NOMO-1 treated with DMSO at 0.1 percent for 48 hours (cell line): ENCODE measurements around the gene PHLPP2.
"Not testable (repeated sequence)": the region's sequence is repeated elsewhere in the genome, so short reads cannot be mapped to it uniquely, and the experiment has no call there.

ENCODE experiments used
- DNase-seq: peaks from one replicate; lab custom pipeline; 2025; ENCODE audit not compliant: unreplicated experiment; lab: John Stamatoyannopoulos, UW

PHLPP2 gene

GRCh38 chr16:71625113-71625850, 99.2 kb downstream of the PHLPP2 start:
- DNase-seq = no peak

- DNase-seq = no peak
Measured at GRCh38 chr16:71623597-71623996, 100.9 kb downstream of the PHLPP2 start.

- no peak for DNase-seq
Measured at GRCh38 chr16:71622088-71622487, 102.4 kb downstream of the PHLPP2 start.

GRCh38 chr16:71618429-71618828, 106.1 kb downstream of the PHLPP2 start:
- DNase-seq = no peak

DNA sequence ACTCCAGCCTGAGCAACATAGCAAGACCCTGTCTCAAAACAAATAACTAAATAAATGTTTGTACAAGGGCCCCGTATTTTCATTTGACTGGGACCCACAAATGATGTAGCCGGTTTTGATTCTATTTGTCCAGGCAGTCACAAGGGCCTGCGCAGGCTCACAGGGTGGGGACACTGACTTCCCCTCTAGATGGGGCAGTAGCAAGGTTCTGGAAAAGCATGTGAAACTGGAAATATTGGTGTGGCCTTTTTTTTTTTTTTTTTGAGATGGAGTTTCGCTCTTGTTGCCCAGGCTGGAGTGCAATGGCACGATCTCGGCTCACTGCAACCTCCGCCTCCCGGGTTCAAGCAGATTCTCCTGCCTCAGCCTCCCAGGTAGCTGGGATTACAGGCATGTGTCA, 109.5 kb downstream of the PHLPP2 start:
- DNase-seq = not testable (repeated sequence)

DNA sequence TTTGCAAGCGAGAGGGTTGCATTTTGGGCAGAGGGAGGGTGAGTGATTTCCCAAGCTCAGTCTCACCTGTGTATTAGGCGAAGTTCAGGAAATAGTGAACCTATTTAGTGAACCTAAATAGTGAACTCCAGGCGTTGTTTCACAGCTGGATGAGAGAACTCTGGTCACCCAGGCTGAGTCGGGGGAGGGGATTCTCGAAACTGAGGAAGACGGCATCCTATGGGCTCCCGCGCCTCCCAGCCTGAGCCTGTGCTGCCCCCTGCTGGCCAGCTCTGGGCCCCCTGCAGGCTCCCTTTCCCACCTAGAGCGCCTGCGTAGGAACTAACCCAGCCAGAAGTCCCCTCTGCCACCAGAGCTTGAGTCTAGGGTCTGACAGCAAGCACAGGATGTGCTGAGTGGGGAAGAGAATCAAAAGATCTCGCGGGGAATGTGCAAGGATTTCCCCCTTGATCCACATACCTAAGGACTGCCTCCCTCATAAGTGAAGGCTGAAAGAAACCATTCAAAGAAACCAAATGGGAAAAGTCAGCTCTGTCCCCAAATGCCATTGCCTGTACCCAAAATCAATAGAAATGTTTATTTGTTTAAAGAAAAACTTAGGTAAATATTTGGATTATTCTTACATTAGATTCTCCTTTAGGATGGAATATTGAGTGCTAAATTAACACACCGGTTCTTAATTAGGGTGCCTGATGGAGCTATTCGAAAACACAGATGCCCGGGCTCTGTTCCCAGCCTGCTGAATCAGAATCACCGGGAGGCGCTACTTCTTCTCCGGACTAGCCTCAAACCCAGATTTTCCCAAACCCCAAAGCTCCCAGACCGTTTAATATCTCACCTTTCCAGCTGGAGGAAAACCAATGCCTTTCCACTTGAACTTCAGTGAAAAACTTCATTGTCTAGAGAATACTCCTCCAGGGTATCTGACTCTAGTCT, 113.3 kb downstream of the PHLPP2 start:
- DNase-seq = peak; percentile 47

DNA sequence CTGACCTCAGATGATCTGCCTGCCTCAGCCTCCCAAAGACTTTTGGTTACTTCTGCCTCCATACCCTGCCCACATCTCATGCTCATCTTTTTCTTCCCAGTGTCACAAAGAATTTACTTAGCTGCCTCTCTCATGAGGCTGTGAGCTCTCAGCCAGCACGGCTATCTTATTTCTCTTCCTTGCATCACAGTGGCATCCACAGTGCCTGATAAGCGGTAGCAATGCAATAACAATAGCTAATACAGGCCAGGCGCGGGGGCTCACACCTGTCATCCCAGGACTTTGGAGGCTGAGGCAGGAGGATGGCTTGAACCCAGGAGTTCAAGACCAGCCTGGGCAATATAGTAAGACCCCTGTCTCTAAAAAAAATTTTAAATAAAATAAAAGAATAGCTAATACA, 114.1 kb downstream of the PHLPP2 start:
- DNase-seq = no peak

DNA sequence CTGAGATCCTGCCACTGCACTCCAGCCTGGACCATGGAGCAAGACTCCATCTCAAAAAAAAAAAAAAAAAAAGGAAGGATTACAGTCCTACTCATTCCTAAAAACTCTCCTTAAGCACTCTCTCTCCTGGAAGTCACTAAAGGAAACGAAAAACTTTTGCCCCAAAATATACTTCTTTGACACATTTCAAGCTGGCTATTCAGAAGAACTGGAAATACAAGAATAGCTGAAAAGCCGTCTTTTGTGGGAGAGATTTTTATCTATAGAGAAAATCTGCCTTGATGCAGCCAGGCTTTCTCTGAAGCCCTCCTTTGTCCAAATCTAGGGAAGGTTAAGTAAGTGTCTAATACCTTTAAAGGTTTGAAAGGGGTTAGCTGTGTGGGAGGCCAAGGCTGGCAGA, 115.4 kb downstream of the PHLPP2 start:
- DNase-seq = no peak

- no peak for DNase-seq
Measured at GRCh38 chr16:71600822-71601221, 123.7 kb downstream of the PHLPP2 start.

DNA sequence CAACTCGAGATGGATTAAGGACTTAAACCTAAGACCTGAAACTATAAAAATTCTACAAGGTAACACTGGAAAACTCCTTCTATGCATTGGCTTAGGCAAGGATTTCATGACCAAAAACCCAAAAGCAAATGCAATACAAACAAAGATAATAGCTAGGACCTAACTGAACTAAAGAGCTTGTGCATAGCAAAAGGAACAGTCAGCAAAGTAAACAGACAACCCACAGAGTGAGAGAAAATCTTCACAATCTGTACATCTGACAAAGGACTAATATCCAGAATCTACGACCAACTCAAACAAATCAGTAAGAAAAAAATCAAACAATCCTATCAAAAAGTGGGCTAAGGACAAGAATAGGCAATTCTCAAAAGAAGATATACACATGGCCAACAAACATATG, 126.1 kb downstream of the PHLPP2 start:
- not testable (repeated sequence) for DNase-seq

DNA sequence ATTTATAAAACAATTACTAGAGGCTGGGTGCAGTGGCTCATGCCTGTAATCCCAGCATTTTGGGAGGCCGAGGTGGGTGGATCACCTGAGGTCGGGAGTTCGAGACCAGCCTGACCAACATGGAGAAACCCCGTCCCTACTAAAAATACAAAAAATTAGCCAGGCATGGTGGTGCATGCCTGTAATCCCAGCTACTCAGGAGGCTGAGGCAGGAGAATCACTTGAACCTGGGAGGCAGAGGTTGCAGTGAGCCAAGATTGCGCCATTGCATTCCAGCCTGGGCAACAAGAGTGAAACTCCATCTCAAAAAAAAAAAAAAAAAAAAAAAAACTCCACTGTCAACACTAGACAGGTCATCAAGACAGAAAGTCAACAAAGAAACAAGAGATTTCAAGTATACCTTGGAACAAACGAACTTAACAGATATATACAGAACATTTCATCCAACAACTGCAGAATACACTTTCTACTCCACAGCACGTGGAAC, 129.1 kb downstream of the PHLPP2 start:
- DNase-seq = not testable (repeated sequence)
